HepG2 (cell line): ENCODE measurements around the gene NFKB1. TPM values are rescaled to one million over a fixed set of nuclear protein-coding genes. Genes with fewer than 3 reads are reported as not detected.

Experiments
- ATAC-seq: fragments of 200-7000 bp; cut with Tn5 transposase; 3 replicates; pipeline ENCODE4 v1.9.1; 2020; ENCODE audit warnings: mild to moderate bottlenecking, moderate library complexity
- BruUV-seq: library from RNA; stranded (reverse); fragments of 400-500 nt; replicated peaks from 2 replicates; lab custom pipeline; 2021; lab: Mats Ljungman, UMichigan
- CTCF ChIA-PET: fragments of 300-600 bp; formaldehyde crosslinking; extraction: SDS; loops from one replicate; lab custom pipeline; 2021; ENCODE audit warnings: low total read pairs, inconsistent platforms, low intra/inter-chr PET ratio; lab: Yijun Ruan, JAX
- POLR2A ChIA-PET: fragments of 350-600 bp; sonication (Branson Sonifier 250); formaldehyde crosslinking; loops from one replicate; lab custom pipeline; 2020; ENCODE audit warnings: antibody characterized with exemption, inconsistent platforms; lab: Yijun Ruan, JAX
- DNase-seq: peaks from one replicate; pipeline ENCODE4 v3.0.0-alpha.2; 2015; ENCODE audit warnings: low spot score
- FAIRE-seq: peaks from 3 replicates; lab custom pipeline; 2011; peaks lifted over from hg19 to GRCh38; lab: Jason Lieb, UNC
- H2AFZ ChIP-seq: one replicate; pipeline ENCODE4 v1.6.1; 2011; ENCODE audit warnings: low read length, inconsistent platforms
- H3K27ac ChIP-seq: fragments of 300-600 bp; 3 replicates; pipeline ENCODE4 v1.8.0; 2011; ENCODE audit warnings: mixed run types, mild to moderate bottlenecking, mixed read lengths, low read length, inconsistent platforms; ENCODE audit not compliant: insufficient read depth; ENCODE audit errors: extremely low read length
- H3K27me3 ChIP-seq, 2 experiments: fragments of 200-600 bp in 1 of 2; 2 replicates in 1 of 2; 3 replicates in 1 of 2; pipeline versions ENCODE4 v1.6.0 to v1.8.0; 2011; ENCODE audit warnings: low read length in 2 of 2, mild to moderate bottlenecking in 2 of 2, moderate library complexity in 2 of 2, inconsistent platforms in 1 of 2; ENCODE audit not compliant: insufficient read depth in 2 of 2, control insufficient read depth in 1 of 2
- H3K36me3 ChIP-seq, 2 experiments: fragments of 200-600 bp in 1 of 2; replicated peaks in 1 of 2; 2 replicates in 1 of 2; 3 replicates in 1 of 2; pipeline versions ENCODE4 v1.5.1 to v1.8.0; 2011; ENCODE audit warnings: low read length in 2 of 2, inconsistent platforms in 1 of 2; ENCODE audit not compliant: insufficient read depth in 2 of 2, control insufficient read depth in 1 of 2
- H3K4me1 ChIP-seq: 2 replicates; pipeline ENCODE4 v1.5.1; 2012; ENCODE audit warnings: low read length, inconsistent platforms; ENCODE audit not compliant: insufficient read depth
- H3K4me2 ChIP-seq: 2 replicates; pipeline ENCODE4 v1.6.0; 2011; ENCODE audit warnings: low read depth, low read length, inconsistent platforms
- H3K4me3 ChIP-seq, 3 experiments: fragments of 200-600 bp in 1 of 3; sonication (generic), shearing (Covaris generic) in 1 of 3; replicated peaks in 1 of 3; 2 replicates each; pipeline ENCODE4 v1.5.1; 2011 to 2016; ENCODE audit warnings: low read length in 3 of 3, inconsistent platforms in 2 of 3, low read depth in 2 of 3, mild to moderate bottlenecking in 2 of 3, control low read depth in 1 of 3, mixed read lengths in 1 of 3; ENCODE audit not compliant: insufficient read depth in 1 of 3
- H3K79me2 ChIP-seq: one replicate; pipeline ENCODE4 v1.6.1; 2011; ENCODE audit warnings: low read length, inconsistent platforms; ENCODE audit not compliant: insufficient read depth
- H3K9ac ChIP-seq: 2 replicates; pipeline ENCODE4 v1.6.0; 2011; ENCODE audit warnings: mild to moderate bottlenecking, low read depth, low read length, inconsistent platforms; ENCODE audit not compliant: insufficient read depth
- H3K9me3 ChIP-seq: 2 replicates; pipeline ENCODE4 v1.5.1; 2012; ENCODE audit warnings: mild to moderate bottlenecking, low read length
- H4K20me1 ChIP-seq: 2 replicates; pipeline ENCODE4 v1.6.0; 2011; ENCODE audit warnings: inconsistent platforms, mild to moderate bottlenecking, low read length, moderate library complexity; ENCODE audit not compliant: insufficient read depth
- ARNT2 ChIP-seq: sonication (generic); formaldehyde crosslinking; IDR thresholded peaks from 2 replicates; pipeline ENCODE4 v1.8.0; 2022; ENCODE audit warnings: mild to moderate bottlenecking, low read depth, missing genetic modification reagents, moderate library complexity
- BHLHE40 ChIP-seq: IDR thresholded peaks from 2 replicates; pipeline ENCODE4 v1.6.1; 2011; ENCODE audit warnings: low read length, improper control_type of control experiment
- CAMTA2 ChIP-seq: sonication (generic); formaldehyde crosslinking; IDR thresholded peaks from 2 replicates; pipeline ENCODE4 v1.4.0; 2020; ENCODE audit warnings: mild to moderate bottlenecking, missing genetic modification reagents, borderline replicate concordance
- GATAD2A ChIP-seq: IDR thresholded peaks from 2 replicates; pipeline ENCODE4 v1.6.1; 2016
- HMG20A ChIP-seq: IDR thresholded peaks from 2 replicates; pipeline ENCODE4 v1.6.1; 2016; ENCODE audit warnings: borderline replicate concordance
- SOX5 ChIP-seq: IDR thresholded peaks from 2 replicates; pipeline ENCODE4 v1.6.1; 2016; ENCODE audit warnings: borderline replicate concordance
- ZMAT3 ChIP-seq: sonication (generic); formaldehyde crosslinking; conservative IDR thresholded peaks from 2 replicates; pipeline ENCODE4 v1.7.0; 2021; ENCODE audit warnings: missing genetic modification reagents
- ZNF138 ChIP-seq: sonication (generic); formaldehyde crosslinking; IDR thresholded peaks from 2 replicates; pipeline ENCODE4 v1.5.0; 2020; ENCODE audit warnings: mild to moderate bottlenecking, low read depth, missing genetic modification reagents
- ZNF432 ChIP-seq: sonication (generic); formaldehyde crosslinking; IDR thresholded peaks from 2 replicates; pipeline ENCODE4 v1.5.0; 2020; ENCODE audit warnings: missing genetic modification reagents, mild to moderate bottlenecking, borderline replicate concordance
- ZNF614 ChIP-seq: IDR thresholded peaks from 2 replicates; pipeline ENCODE4 v1.6.1; 2018; ENCODE audit warnings: missing biosample characterization, missing genetic modification reagents, inconsistent platforms, borderline replicate concordance
- ZNF713 ChIP-seq: sonication (generic); formaldehyde crosslinking; IDR thresholded peaks from 2 replicates; pipeline ENCODE4 v1.4.0; 2020; ENCODE audit warnings: mild to moderate bottlenecking, missing genetic modification reagents
- WGBS: methylation state at CpG from one replicate; pipeline ENCODE4 v1.1.6; 2017; ENCODE audit warnings: low lambda C conversion rate; 5-methylcytosine and 5-hydroxymethylcytosine counted together
- in situ Hi-C: cut with HindIII; loops from 2 replicates; pipeline ENCODE4 v1.10.0; 2017; ENCODE audit warnings: low pct_unique_long_range_greater_than_20kb; ENCODE audit not compliant: extremely low pct_ligation_motif_present
- intact Hi-C: fragments of 100-400 bp; cut with micrococcal nuclease; formaldehyde crosslinking; loops from one replicate; pipeline ENCODE4 v1.10.0; 2022; ENCODE audit not compliant: unreplicated experiment
- polyA plus RNA-seq, 8 experiments: library from polyadenylated mRNA; depleted of rRNA in 3 of 8; stranded (reverse) in 7 of 8; unstranded in 1 of 8; fragments of >200 nt; fragmentation: Illumina TruSeq in 4 of 8; extraction: Trizol in 4 of 8; gene quantifications; 2 replicates each; pipeline versions ENCODE4 v1.2.1 to v1.2.3, GENCODE V29; 2011 to 2016; ENCODE audit warnings: low read depth in 4 of 8, missing spikeins in 1 of 8, mixed read lengths in 1 of 8; ENCODE audit not compliant: insufficient read depth in 1 of 8
- total RNA-seq, 5 experiments: library from RNA; depleted of rRNA; stranded (reverse); fragments of >200 nt; fragmentation: Illumina TruSeq; extraction: Trizol; gene quantifications; 2 replicates each; pipeline ENCODE4 v1.2.3, GENCODE V29; 2016; ENCODE audit warnings: low read depth in 1 of 5
- TF ChIP-seq, protein P1 (sequence below): fragments of 450-650 bp; IDR thresholded peaks from 2 replicates; pipeline ENCODE4 v1.6.1; 2017
- TF ChIP-seq, protein P2 (sequence below): IDR thresholded peaks from 2 replicates; pipeline ENCODE4 v1.4.0; 2020; ENCODE audit warnings: mild to moderate bottlenecking, missing genetic modification reagents

Gene NFKB1
- total and polyA plus RNA-seq, 2 of the 13 experiments (the other 11 are each of a cell fraction or from before 2014, with no cell fraction given) = 15.4 to 31.6 TPM

DNA sequence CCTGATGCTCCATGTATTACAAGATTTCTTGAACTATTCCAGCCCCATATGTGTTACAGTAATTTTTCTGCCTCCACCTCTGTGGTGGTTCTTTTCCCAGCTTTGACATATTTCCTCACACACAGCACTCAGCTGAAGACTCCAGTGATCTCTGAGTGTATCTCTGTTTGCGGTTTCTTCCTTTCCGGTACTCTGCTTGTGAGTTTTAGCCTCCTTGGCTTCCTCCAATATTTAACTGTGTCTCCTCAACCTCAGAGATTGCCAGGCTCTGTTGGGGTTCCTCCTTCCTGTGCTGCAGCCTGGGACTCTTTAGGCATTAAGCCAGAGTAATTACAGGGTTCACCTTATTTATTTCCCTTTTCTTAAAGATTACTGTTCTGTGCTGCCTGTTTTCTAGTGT is 73.2 kb downstream of the NFKB1 start:
- no peak for DNase-seq
- no peak overlapping the region for H3K4me3 ChIP-seq
- no peak for ATAC-seq
- BruUV-seq = no TSS peak
- peaks cover 19% of the 10 kb centered on the region for H3K4me1 ChIP-seq
- H3K27ac ChIP-seq = no peak overlapping the region
- 100% methylated on average over 2 of the region's 2 CpGs for WGBS
- peaks cover 3 to 32% of the 10 kb centered on the region in 2 experiments; a peak in 4 of 5 replicates for H3K36me3 ChIP-seq
- no peak for FAIRE-seq
- ChIA-PET POLR2A (no interaction called here), CTCF (no interaction called here)
- H3K4me2 ChIP-seq = no peak overlapping the region
- TF ChIP-seq ARNT2 (CRISPR knock-in tag) (no peak), ZMAT3 (CRISPR knock-in tag) (no peak), BHLHE40 (no peak)
- TF ChIP-seq, all 625 proteins: peak for 0
- no peaks in the 10 kb centered on the region for H3K9me3 ChIP-seq
- in situ Hi-C loops = no loop called here
- intact Hi-C loops = no loop called here
- no peaks in the 10 kb centered on the region for H3K79me2 ChIP-seq
- H4K20me1 ChIP-seq = no peaks in the 10 kb centered on the region
- no peaks in the 10 kb centered on the region for H3K27me3 ChIP-seq
- no peak overlapping the region for H3K9ac ChIP-seq
- H2AFZ ChIP-seq = no peak overlapping the region

DNA sequence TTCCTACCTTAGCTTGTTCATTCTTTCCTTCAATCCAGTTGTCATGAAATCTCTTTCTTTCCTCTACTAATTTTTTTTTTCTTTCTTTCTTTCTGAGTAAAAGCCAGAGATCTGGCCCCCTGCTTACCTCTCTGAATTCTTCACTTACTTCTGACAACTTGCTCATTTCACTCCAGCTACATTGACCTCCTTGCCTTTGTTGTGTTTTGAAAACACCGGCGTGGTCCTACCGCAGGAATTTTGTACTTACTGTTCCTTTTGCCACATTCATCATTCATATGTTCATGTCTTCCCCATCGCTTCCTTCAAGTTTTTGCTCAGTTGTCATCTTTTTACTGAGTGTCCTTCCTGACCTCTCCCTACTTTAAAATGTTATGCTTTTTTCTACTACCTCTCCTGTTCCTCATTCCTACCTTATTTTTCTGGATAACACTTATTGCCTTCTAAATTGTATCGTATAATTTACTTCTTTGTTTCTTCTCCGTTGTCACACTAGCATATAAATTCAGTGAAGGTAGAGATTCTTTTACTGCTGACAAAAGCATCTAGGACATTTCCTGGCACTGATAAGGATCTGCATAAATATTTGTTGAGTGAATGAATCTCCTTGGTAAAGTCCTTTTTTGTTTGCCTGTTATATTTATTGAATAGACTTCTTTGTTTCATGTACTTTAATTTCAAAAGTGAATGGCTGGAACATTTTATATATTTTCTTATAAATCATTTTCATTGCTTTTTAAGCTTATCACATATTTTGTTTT is 74.4 kb downstream of the NFKB1 start:
- Histone ChIP-seq H3K9ac (no peak overlapping the region; the same call in 1 of the 2 replicates), H3K27ac (peak overlapping the region; percentile 46), H2AFZ (no peak overlapping the region), H3K4me3 (no peak overlapping the region), H3K79me2 (no peaks in the 10 kb centered on the region), H3K4me2 (peak overlapping the region; percentile 38; the same call in 1 of the 2 replicates), H4K20me1 (no peaks in the 10 kb centered on the region), H3K9me3 (no peaks in the 10 kb centered on the region), H3K36me3 (peaks cover 3 to 32% of the 10 kb centered on the region in 2 experiments; a peak in 4 of 5 replicates), H3K4me1 (peaks cover 29% of the 10 kb centered on the region), H3K27me3 (no peaks in the 10 kb centered on the region)
- ATAC-seq = no peak
- POLR2A ChIA-PET = no interaction called here
- BruUV-seq = no TSS peak
- no peak for FAIRE-seq
- intact Hi-C loops = loop anchor here (5.0 kb wide), 1 partner anchor 73 kb away; the partner anchor contains the start of gene NFKB1
- CTCF ChIA-PET = interaction anchor here (0.9 kb wide), 1 partner anchor 144 kb away, joined by 4 read pairs; no protein-coding TSS in a partner anchor
- 75% methylated on average over 6 of the region's 6 CpGs for WGBS
- peak; percentile 39 for DNase-seq
- in situ Hi-C loops = no loop called here
- TF ChIP-seq GATAD2A (CRISPR knock-in tag) (peak; percentile 50; the same call in 1 of the 2 replicates), HMG20A (peak; percentile 37; the same call in 1 of the 2 replicates), ZNF614 (no peak), CAMTA2 (CRISPR knock-in tag) (no peak), SOX5 (CRISPR knock-in tag) (peak; percentile 43; the same call in 1 of the 2 replicates), ZNF138 (CRISPR knock-in tag) (no peak), ZNF432 (CRISPR knock-in tag) (no peak), ZNF713 (CRISPR knock-in tag) (no peak)
- TF ChIP-seq, protein P1, sequence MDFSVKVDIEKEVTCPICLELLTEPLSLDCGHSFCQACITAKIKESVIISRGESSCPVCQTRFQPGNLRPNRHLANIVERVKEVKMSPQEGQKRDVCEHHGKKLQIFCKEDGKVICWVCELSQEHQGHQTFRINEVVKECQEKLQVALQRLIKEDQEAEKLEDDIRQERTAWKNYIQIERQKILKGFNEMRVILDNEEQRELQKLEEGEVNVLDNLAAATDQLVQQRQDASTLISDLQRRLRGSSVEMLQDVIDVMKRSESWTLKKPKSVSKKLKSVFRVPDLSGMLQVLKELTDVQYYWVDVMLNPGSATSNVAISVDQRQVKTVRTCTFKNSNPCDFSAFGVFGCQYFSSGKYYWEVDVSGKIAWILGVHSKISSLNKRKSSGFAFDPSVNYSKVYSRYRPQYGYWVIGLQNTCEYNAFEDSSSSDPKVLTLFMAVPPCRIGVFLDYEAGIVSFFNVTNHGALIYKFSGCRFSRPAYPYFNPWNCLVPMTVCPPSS = no peak
- TF ChIP-seq, protein P2, sequence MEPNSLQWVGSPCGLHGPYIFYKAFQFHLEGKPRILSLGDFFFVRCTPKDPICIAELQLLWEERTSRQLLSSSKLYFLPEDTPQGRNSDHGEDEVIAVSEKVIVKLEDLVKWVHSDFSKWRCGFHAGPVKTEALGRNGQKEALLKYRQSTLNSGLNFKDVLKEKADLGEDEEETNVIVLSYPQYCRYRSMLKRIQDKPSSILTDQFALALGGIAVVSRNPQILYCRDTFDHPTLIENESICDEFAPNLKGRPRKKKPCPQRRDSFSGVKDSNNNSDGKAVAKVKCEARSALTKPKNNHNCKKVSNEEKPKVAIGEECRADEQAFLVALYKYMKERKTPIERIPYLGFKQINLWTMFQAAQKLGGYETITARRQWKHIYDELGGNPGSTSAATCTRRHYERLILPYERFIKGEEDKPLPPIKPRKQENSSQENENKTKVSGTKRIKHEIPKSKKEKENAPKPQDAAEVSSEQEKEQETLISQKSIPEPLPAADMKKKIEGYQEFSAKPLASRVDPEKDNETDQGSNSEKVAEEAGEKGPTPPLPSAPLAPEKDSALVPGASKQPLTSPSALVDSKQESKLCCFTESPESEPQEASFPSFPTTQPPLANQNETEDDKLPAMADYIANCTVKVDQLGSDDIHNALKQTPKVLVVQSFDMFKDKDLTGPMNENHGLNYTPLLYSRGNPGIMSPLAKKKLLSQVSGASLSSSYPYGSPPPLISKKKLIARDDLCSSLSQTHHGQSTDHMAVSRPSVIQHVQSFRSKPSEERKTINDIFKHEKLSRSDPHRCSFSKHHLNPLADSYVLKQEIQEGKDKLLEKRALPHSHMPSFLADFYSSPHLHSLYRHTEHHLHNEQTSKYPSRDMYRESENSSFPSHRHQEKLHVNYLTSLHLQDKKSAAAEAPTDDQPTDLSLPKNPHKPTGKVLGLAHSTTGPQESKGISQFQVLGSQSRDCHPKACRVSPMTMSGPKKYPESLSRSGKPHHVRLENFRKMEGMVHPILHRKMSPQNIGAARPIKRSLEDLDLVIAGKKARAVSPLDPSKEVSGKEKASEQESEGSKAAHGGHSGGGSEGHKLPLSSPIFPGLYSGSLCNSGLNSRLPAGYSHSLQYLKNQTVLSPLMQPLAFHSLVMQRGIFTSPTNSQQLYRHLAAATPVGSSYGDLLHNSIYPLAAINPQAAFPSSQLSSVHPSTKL (CRISPR knock-in tag) = peak; percentile 60; the same call in 1 of the 2 replicates
